Panc1 (cell line): ENCODE data around the gene U2AF1L4.

Experiments used
- POLR2AphosphoS5 ChIP-seq: IDR thresholded peaks from 2 replicates; pipeline ENCODE4 v1.6.1; 2012; ENCODE audit warnings: mild to moderate bottlenecking, low read depth, low read length, moderate library complexity
- SIN3A ChIP-seq: IDR thresholded peaks from 2 replicates; pipeline ENCODE4 v1.6.1; 2012; ENCODE audit warnings: low read depth, mild to moderate bottlenecking, low read length, moderate library complexity, borderline replicate concordance; ENCODE audit not compliant: insufficient read depth
- TCF7L2 ChIP-seq: IDR thresholded peaks from 2 replicates; pipeline ENCODE4 v1.6.1; 2011; ENCODE audit warnings: mild to moderate bottlenecking, low read depth, low read length, inconsistent platforms
- TF ChIP-seq, protein P1 (sequence below): fragments of 450-650 bp; IDR thresholded peaks from 2 replicates; pipeline ENCODE4 v1.5.1; 2017; ENCODE audit warnings: mild to moderate bottlenecking

DNA sequence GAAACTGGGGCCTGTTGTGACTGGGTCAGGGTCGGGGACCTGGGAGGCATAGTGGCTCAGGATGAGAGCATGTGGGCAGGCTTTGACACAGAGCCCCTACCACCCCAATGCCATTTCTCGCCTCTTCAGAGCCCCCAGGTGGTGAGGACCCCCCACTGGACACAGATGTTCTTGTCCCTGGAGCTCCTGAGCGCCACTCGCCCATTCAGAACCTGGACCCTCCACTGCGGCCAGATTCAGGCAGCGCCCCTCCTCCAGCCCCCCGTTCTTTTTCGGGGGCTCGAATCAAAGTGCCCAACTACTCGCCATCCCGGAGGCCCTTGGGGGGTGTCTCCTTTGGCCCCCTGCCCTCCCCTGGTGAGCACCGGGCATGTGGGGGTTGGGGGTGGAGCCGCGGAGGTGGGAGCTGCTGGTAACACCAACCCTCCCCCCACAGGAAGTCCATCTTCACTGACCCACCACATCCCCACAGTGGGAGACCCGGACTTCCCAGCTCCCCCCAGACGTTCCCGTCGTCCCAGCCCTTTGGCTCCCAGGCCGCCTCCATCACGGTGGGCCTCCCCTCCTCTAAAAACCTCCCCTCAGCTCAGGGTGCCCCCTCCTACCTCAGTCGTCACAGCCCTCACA is 13.3 kb downstream of the U2AF1L4 start:
- TF ChIP-seq, protein P1, sequence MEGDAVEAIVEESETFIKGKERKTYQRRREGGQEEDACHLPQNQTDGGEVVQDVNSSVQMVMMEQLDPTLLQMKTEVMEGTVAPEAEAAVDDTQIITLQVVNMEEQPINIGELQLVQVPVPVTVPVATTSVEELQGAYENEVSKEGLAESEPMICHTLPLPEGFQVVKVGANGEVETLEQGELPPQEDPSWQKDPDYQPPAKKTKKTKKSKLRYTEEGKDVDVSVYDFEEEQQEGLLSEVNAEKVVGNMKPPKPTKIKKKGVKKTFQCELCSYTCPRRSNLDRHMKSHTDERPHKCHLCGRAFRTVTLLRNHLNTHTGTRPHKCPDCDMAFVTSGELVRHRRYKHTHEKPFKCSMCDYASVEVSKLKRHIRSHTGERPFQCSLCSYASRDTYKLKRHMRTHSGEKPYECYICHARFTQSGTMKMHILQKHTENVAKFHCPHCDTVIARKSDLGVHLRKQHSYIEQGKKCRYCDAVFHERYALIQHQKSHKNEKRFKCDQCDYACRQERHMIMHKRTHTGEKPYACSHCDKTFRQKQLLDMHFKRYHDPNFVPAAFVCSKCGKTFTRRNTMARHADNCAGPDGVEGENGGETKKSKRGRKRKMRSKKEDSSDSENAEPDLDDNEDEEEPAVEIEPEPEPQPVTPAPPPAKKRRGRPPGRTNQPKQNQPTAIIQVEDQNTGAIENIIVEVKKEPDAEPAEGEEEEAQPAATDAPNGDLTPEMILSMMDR: no peak
- TF ChIP-seq TCF7L2 (no peak), SIN3A (no peak), POLR2AphosphoS5 (no peak)
